CD14-positive monocyte (primary cell): ENCODE data around the gene CAMTA1. TPM values are rescaled to one million over a fixed set of nuclear protein-coding genes. Genes with fewer than 3 reads are reported as not detected.

ENCODE experiments used
- DNase-seq, 3 donors: peaks; one replicate each; pipeline ENCODE4 v3.0.0-alpha.2; 2011 to 2022
- H2AFZ ChIP-seq: 2 replicates; pipeline ENCODE4 v1.6.0; 2012; ENCODE audit warnings: mild to moderate bottlenecking, low read depth, low read length, inconsistent platforms; ENCODE audit not compliant: insufficient read depth, poor library complexity, severe bottlenecking
- H3K27ac ChIP-seq, 2 donors: 1 replicate in 1 of 2; 2 replicates in 1 of 2; pipeline ENCODE4 v1.5.1; 2012 to 2013; ENCODE audit warnings: low read length in 2 of 2, control low read depth in 1 of 2, inconsistent platforms in 1 of 2, low read depth in 1 of 2, mild to moderate bottlenecking in 1 of 2
- H3K27me3 ChIP-seq, 2 donors: one replicate each; pipeline versions ENCODE4 v1.6.0 to v1.6.1; 2011 to 2013; ENCODE audit warnings: low read length in 2 of 2; ENCODE audit not compliant: control insufficient read depth in 2 of 2, insufficient read depth in 2 of 2
- H3K36me3 ChIP-seq, 2 donors: replicated peaks in 1 of 2; 1 replicate in 1 of 2; 2 replicates in 1 of 2; pipeline versions ENCODE4 v1.5.1 to v1.6.1; 2012 to 2013; ENCODE audit warnings: low read length in 2 of 2, control low read depth in 1 of 2, inconsistent platforms in 1 of 2, mild to moderate bottlenecking in 1 of 2; ENCODE audit not compliant: insufficient read depth in 2 of 2, control insufficient read depth in 1 of 2
- H3K4me1 ChIP-seq, 2 donors: 1 replicate in 1 of 2; 2 replicates in 1 of 2; pipeline versions ENCODE4 v1.5.1 to v1.6.1; 2012 to 2013; ENCODE audit warnings: low read length in 2 of 2, control low read depth in 1 of 2, inconsistent platforms in 1 of 2, mild to moderate bottlenecking in 1 of 2, moderate library complexity in 1 of 2; ENCODE audit not compliant: insufficient read depth in 2 of 2, control insufficient read depth in 1 of 2
- H3K4me2 ChIP-seq: replicated peaks from 2 replicates; pipeline ENCODE3; 2012; ENCODE audit warnings: low read length, moderate library complexity, mild to moderate bottlenecking; ENCODE audit not compliant: poor library complexity, severe bottlenecking; ENCODE audit errors: extremely low read depth
- H3K4me3 ChIP-seq, 3 experiments: fragments of 200-600 bp in 1 of 3; sonication (generic) in 1 of 3; replicated peaks in 1 of 3; 1 replicate in 2 of 3; 2 replicates in 1 of 3; pipeline ENCODE4 v1.5.1; 2011 to 2013; ENCODE audit warnings: low read length in 3 of 3, mild to moderate bottlenecking in 3 of 3, control low read depth in 2 of 3, low read depth in 2 of 3, inconsistent platforms in 1 of 3, moderate library complexity in 1 of 3
- H3K79me2 ChIP-seq: 2 replicates; pipeline ENCODE4 v1.6.0; 2012; ENCODE audit warnings: mild to moderate bottlenecking, control low read depth, inconsistent platforms, low read length, moderate library complexity; ENCODE audit not compliant: insufficient read depth
- H3K9ac ChIP-seq: 2 replicates; pipeline ENCODE4 v1.6.0; 2017; ENCODE audit warnings: low read length, mild to moderate bottlenecking; ENCODE audit not compliant: insufficient read depth, poor library complexity, severe bottlenecking
- H3K9me3 ChIP-seq, 2 donors: replicated peaks in 1 of 2; 1 replicate in 1 of 2; 2 replicates in 1 of 2; pipeline versions ENCODE4 v1.5.1 to v1.6.1; 2012 to 2013; ENCODE audit warnings: low read length in 2 of 2, control low read depth in 1 of 2; ENCODE audit not compliant: control insufficient read depth in 1 of 2, insufficient read depth in 1 of 2
- H4K20me1 ChIP-seq: 2 replicates; pipeline ENCODE4 v1.6.0; 2012; ENCODE audit warnings: mild to moderate bottlenecking, low read length, control low read depth, moderate library complexity; ENCODE audit not compliant: insufficient read depth
- H3K27ac Mint-ChIP-seq, 7 donors: one replicate each; pipeline ENCODE4 v1.8.0; 2020; ENCODE audit warnings: mild to moderate bottlenecking in 7 of 7, mixed read lengths in 7 of 7, moderate library complexity in 6 of 7, inconsistent platforms in 2 of 7
- H3K27me3 Mint-ChIP-seq, 3 donors: one replicate each; pipeline ENCODE4 v1.8.0; 2021 to 2022; ENCODE audit warnings: low read depth in 3 of 3, mild to moderate bottlenecking in 3 of 3, mixed read lengths in 3 of 3, moderate library complexity in 3 of 3, inconsistent platforms in 1 of 3
- H3K36me3 Mint-ChIP-seq, 2 donors: one replicate each; pipeline ENCODE4 v1.8.0; 2020; ENCODE audit warnings: mixed read lengths in 2 of 2, inconsistent platforms in 1 of 2, mild to moderate bottlenecking in 1 of 2
- H3K4me1 Mint-ChIP-seq: one replicate; pipeline ENCODE4 v1.8.0; 2020; ENCODE audit warnings: mild to moderate bottlenecking, mixed read lengths
- H3K4me3 Mint-ChIP-seq, 2 donors: one replicate each; pipeline ENCODE4 v1.8.0; 2020; ENCODE audit warnings: mild to moderate bottlenecking in 2 of 2, mixed read lengths in 2 of 2, moderate library complexity in 1 of 2
- H3K9me3 Mint-ChIP-seq, 7 donors: one replicate each; pipeline ENCODE4 v1.8.0; 2020 to 2022; ENCODE audit warnings: mixed read lengths in 7 of 7, mild to moderate bottlenecking in 6 of 7, moderate library complexity in 6 of 7, inconsistent platforms in 2 of 7
- CTCF ChIP-seq: fragments of 200-600 bp; IDR thresholded peaks from one replicate; pipeline ENCODE4 v1.8.0; 2022; ENCODE audit warnings: antibody characterized with exemption, mild to moderate bottlenecking
- WGBS: methylation state at CpG from one replicate; pipeline ENCODE4 v1.1.5; 2013; ENCODE audit warnings: missing lambda C conversion rate; ENCODE audit not compliant: insufficient coverage; 5-methylcytosine and 5-hydroxymethylcytosine counted together
- intact Hi-C, 2 donors: fragments of 100-400 bp; cut with micrococcal nuclease; formaldehyde crosslinking; loops; one replicate each; pipeline versions ENCODE4 v1.15.0 to v1.15.1; 2023
- polyA plus RNA-seq, 3 donors: library from polyadenylated mRNA; depleted of rRNA in 1 of 3; unstranded in 2 of 3; stranded (reverse) in 1 of 3; fragments of 300-500 nt in 2 of 3; fragments of >200 nt in 1 of 3; fragmentation: Illumina TruSeq in 2 of 3; gene quantifications; 1 replicate in 2 of 3; 2 replicates in 1 of 3; pipeline ENCODE4 v1.2.3, GENCODE V29; 2012 to 2021

Gene CAMTA1
- polyA plus RNA-seq, 3 donors: 52.0 to 89.6 (median 78.3) TPM

- Histone ChIP-seq H2AFZ (no peak overlapping the region), H3K36me3 (no peaks in the 10 kb centered on the region), H3K4me1 (no peaks in the 10 kb centered on the region), H3K27me3 (no peaks in the 10 kb centered on the region), H3K79me2 (no peaks in the 10 kb centered on the region), H3K9me3 (no peaks in the 10 kb centered on the region), H3K27ac (no peak overlapping the region), H3K9ac (no peak overlapping the region), H3K4me3 (no peak overlapping the region), H4K20me1 (no peaks in the 10 kb centered on the region), H3K4me2 (no peak overlapping the region)
- no peaks in the 10 kb centered on the region for H3K36me3 Mint-ChIP-seq
- H3K4me1 Mint-ChIP-seq: no peaks in the 10 kb centered on the region
- intact Hi-C loops: no loop called here
- H3K4me3 Mint-ChIP-seq: no peak overlapping the region
- H3K27ac Mint-ChIP-seq: no peak overlapping the region
- DNase-seq: no peak
- H3K9me3 Mint-ChIP-seq: no peaks in the 10 kb centered on the region
- H3K27me3 Mint-ChIP-seq: peaks cover 13 to 21% (median 20%) of the 10 kb centered on the region in 3 donors
- 95% methylated on average over 6 of the region's 10 CpGs for WGBS
- TF ChIP-seq CTCF: no peak
Observed at GRCh38 chr1:7250176-7250575, 464.9 kb downstream of the CAMTA1 start.

- WGBS: 51% methylated on average over 11 of the region's 22 CpGs
- Mint-ChIP-seq H3K36me3 (no peaks in the 10 kb centered on the region), H3K4me1 (no peaks in the 10 kb centered on the region), H3K27me3 (peaks cover 13 to 23% (median 21%) of the 10 kb centered on the region in 3 donors), H3K4me3 (peak overlapping the region in 1 of 2 donors; percentile 9), H3K27ac (no peak overlapping the region), H3K9me3 (no peaks in the 10 kb centered on the region)
- no peaks in the 10 kb centered on the region for H3K4me1 ChIP-seq
- H3K9ac ChIP-seq: no peak overlapping the region
- H3K4me2 ChIP-seq: no peak overlapping the region
- no peak overlapping the region for H2AFZ ChIP-seq
- TF ChIP-seq CTCF: no peak
- H3K36me3 ChIP-seq: no peaks in the 10 kb centered on the region
- H3K4me3 ChIP-seq: no peak overlapping the region
- H3K27me3 ChIP-seq: no peaks in the 10 kb centered on the region
- intact Hi-C loops: no loop called here
- DNase-seq: no peak
- H3K27ac ChIP-seq: no peak overlapping the region
- no peaks in the 10 kb centered on the region for H3K9me3 ChIP-seq
- H4K20me1 ChIP-seq: no peaks in the 10 kb centered on the region
- H3K79me2 ChIP-seq: no peaks in the 10 kb centered on the region
Observed at GRCh38 chr1:7250597-7251453, 465.6 kb downstream of the CAMTA1 start.
